Trophoblast cell (in vitro differentiated cells and primary cell): ENCODE measurements around the gene SYNGR3.
"Not testable (repeated sequence)": the region's sequence is repeated elsewhere in the genome, so short reads cannot be mapped to it uniquely, and the experiment has no call there.

Experiments
- DNase-seq, 2 donors: peaks; one replicate each; pipeline ENCODE4 v3.0.0-alpha.2; 2016
- H2AFZ ChIP-seq: 2 replicates; pipeline ENCODE4 v1.6.1; 2013; ENCODE audit warnings: low read length, moderate library complexity, mild to moderate bottlenecking; ENCODE audit not compliant: insufficient read depth, poor library complexity
- H2AK5ac ChIP-seq: 2 replicates; pipeline ENCODE4 v1.6.1; 2013; ENCODE audit warnings: mild to moderate bottlenecking, low read length
- H2BK120ac ChIP-seq: 2 replicates; pipeline ENCODE4 v1.6.1; 2013; ENCODE audit warnings: low read length, mild to moderate bottlenecking, moderate library complexity; ENCODE audit not compliant: insufficient read depth, poor library complexity
- H2BK12ac ChIP-seq: 2 replicates; pipeline ENCODE4 v1.6.1; 2013; ENCODE audit warnings: mild to moderate bottlenecking, low read length, moderate library complexity
- H2BK5ac ChIP-seq: 2 replicates; pipeline ENCODE4 v1.6.1; 2013; ENCODE audit warnings: low read length, low read depth, moderate library complexity, mild to moderate bottlenecking; ENCODE audit not compliant: poor library complexity
- H3K14ac ChIP-seq: 2 replicates; pipeline ENCODE4 v1.6.1; 2013; ENCODE audit warnings: mild to moderate bottlenecking, low read length
- H3K18ac ChIP-seq: 2 replicates; pipeline ENCODE4 v1.6.1; 2013; ENCODE audit warnings: mild to moderate bottlenecking, low read length
- H3K23ac ChIP-seq: 2 replicates; pipeline ENCODE4 v1.6.1; 2013; ENCODE audit warnings: low read length
- H3K27ac ChIP-seq: 2 replicates; pipeline ENCODE4 v1.5.1; 2013; ENCODE audit warnings: low read depth, mild to moderate bottlenecking, inconsistent platforms, low read length, moderate library complexity
- H3K27me3 ChIP-seq: 2 replicates; pipeline ENCODE4 v1.6.1; 2013; ENCODE audit warnings: inconsistent platforms, mild to moderate bottlenecking, low read length, moderate library complexity; ENCODE audit not compliant: insufficient read depth
- H3K36me3 ChIP-seq, 2 experiments: 1 replicate in 1 of 2; 2 replicates in 1 of 2; pipeline ENCODE4 v1.6.1; 2013; ENCODE audit warnings: low read length in 2 of 2, mild to moderate bottlenecking in 2 of 2, moderate library complexity in 1 of 2; ENCODE audit not compliant: insufficient read depth in 2 of 2, control insufficient read depth in 1 of 2
- H3K4ac ChIP-seq: 2 replicates; pipeline ENCODE4 v1.6.1; 2013; ENCODE audit warnings: low read depth, mild to moderate bottlenecking, low read length, moderate library complexity
- H3K4me1 ChIP-seq, 2 experiments: 1 replicate in 1 of 2; 2 replicates in 1 of 2; pipeline ENCODE4 v1.6.1; 2013; ENCODE audit warnings: low read length in 2 of 2, mild to moderate bottlenecking in 2 of 2, moderate library complexity in 1 of 2; ENCODE audit not compliant: insufficient read depth in 2 of 2, control insufficient read depth in 1 of 2
- H3K4me2 ChIP-seq: 2 replicates; pipeline ENCODE4 v1.6.1; 2013; ENCODE audit warnings: inconsistent platforms, mild to moderate bottlenecking, low read length, moderate library complexity
- H3K4me3 ChIP-seq: 2 replicates; pipeline ENCODE4 v1.5.1; 2013; ENCODE audit warnings: mild to moderate bottlenecking, low read depth, low read length, inconsistent platforms
- H3K79me1 ChIP-seq: one replicate; pipeline ENCODE4 v1.6.1; 2013; ENCODE audit warnings: low read length
- H3K79me2 ChIP-seq: 2 replicates; pipeline ENCODE4 v1.6.1; 2013; ENCODE audit warnings: low read length, mild to moderate bottlenecking; ENCODE audit not compliant: control insufficient read depth, insufficient read depth, poor library complexity
- H3K9ac ChIP-seq: 2 replicates; pipeline ENCODE4 v1.6.1; 2013; ENCODE audit warnings: mild to moderate bottlenecking, low read length
- H3K9me3 ChIP-seq: 2 replicates; pipeline ENCODE4 v1.6.1; 2013; ENCODE audit warnings: low read depth, mild to moderate bottlenecking, control low read depth, inconsistent platforms, low read length; ENCODE audit not compliant: insufficient read depth
- H4K12ac ChIP-seq: 2 replicates; pipeline ENCODE4 v1.6.1; 2013; ENCODE audit warnings: low read depth, mild to moderate bottlenecking, low read length, moderate library complexity
- H4K8ac ChIP-seq: 2 replicates; pipeline ENCODE4 v1.6.1; 2013; ENCODE audit warnings: low read depth, mild to moderate bottlenecking, low read length, moderate library complexity
- H4K91ac ChIP-seq: one replicate; pipeline ENCODE4 v1.6.1; 2013; ENCODE audit warnings: low read depth, mild to moderate bottlenecking, low read length, moderate library complexity
- WGBS: extraction: QIAGEN DNeasy Blood & Tissue Kit; methylation state at CpG from one replicate; pipeline ENCODE4 v1.1.7; 2013; ENCODE audit warnings: missing lambda C conversion rate; ENCODE audit not compliant: insufficient read length, insufficient coverage; ENCODE audit errors: extremely low coverage; 5-methylcytosine and 5-hydroxymethylcytosine counted together

SYNGR3 gene

GRCh38 chr16:2008631-2009163 lies 18.9 kb downstream of the SYNGR3 start:
- Histone ChIP-seq H3K79me1 (peaks cover 7% of the 10 kb centered on the region), H2BK5ac (no peak overlapping the region), H3K18ac (no peak overlapping the region), H3K27ac (no peak overlapping the region), H2BK12ac (no peak overlapping the region), H3K4me2 (peak overlapping the region; percentile 85), H3K79me2 (peaks cover 13% of the 10 kb centered on the region), H4K12ac (no peak overlapping the region), H2AFZ (no peak overlapping the region), H3K4ac (peak overlapping the region; percentile 56), H4K8ac (no peak overlapping the region), H3K23ac (no peak overlapping the region), H3K14ac (no peak overlapping the region), H3K9ac (peak overlapping the region; percentile 99), H2AK5ac (no peak overlapping the region), H3K9me3 (peaks cover 1% of the 10 kb centered on the region), H2BK120ac (no peak overlapping the region), H3K27me3 (no peaks in the 10 kb centered on the region), H3K4me1 (peaks cover 13 to 26% of the 10 kb centered on the region in 2 experiments), H4K91ac (no peak overlapping the region), H3K36me3 (peaks cover 7 to 9% of the 10 kb centered on the region in 2 experiments), H3K4me3 (peak overlapping the region; percentile 96)
- DNase-seq, result peak in 1 of 2 donors; percentile 52
- WGBS, result no CpG with 5 or more reads among the region's 23 CpGs

- Histone ChIP-seq H3K9me3 (peaks cover 1% of the 10 kb centered on the region), H3K23ac (no peak overlapping the region), H3K14ac (peak overlapping the region; percentile 88), H3K27ac (peak overlapping the region; percentile 22), H3K4me1 (peaks cover 9 to 23% of the 10 kb centered on the region in 2 experiments), H3K9ac (peak overlapping the region; percentile 99), H3K27me3 (no peaks in the 10 kb centered on the region), H3K36me3 (peaks cover 7 to 9% of the 10 kb centered on the region in 2 experiments), H2AK5ac (peak overlapping the region; percentile 32), H3K79me2 (peaks cover 13% of the 10 kb centered on the region), H2AFZ (peak overlapping the region; percentile 50), H3K4me3 (peak overlapping the region; percentile 96), H3K4ac (peak overlapping the region; percentile 68), H4K91ac (peak overlapping the region; percentile 81), H2BK5ac (peak overlapping the region; percentile 26), H2BK12ac (no peak overlapping the region), H3K79me1 (peaks cover 7% of the 10 kb centered on the region), H4K12ac (peak overlapping the region; percentile 73), H3K4me2 (peak overlapping the region; percentile 85), H3K18ac (peak overlapping the region; percentile 81), H2BK120ac (peak overlapping the region; percentile 52), H4K8ac (peak overlapping the region; percentile 77)
- WGBS, result no CpG with 5 or more reads among the region's 55 CpGs
- DNase-seq, result peak in 1 of 2 donors; percentile 43
Measured at GRCh38 chr16:2009164-2009711, 19.5 kb downstream of the SYNGR3 start.

GRCh38 chr16:2009791-2010510 lies 20.2 kb downstream of the SYNGR3 start, which contains the start of gene ZNF598:
TSS of gene ZNF598 (minus strand) at chr16:2009821.
- H3K4me1 ChIP-seq, result peaks cover 8 to 21% of the 10 kb centered on the region in 2 experiments
- H3K27ac ChIP-seq, result peak within 1 kb of the TSS; percentile 40
- peak within 1 kb of the TSS; percentile 88 for H2AK5ac ChIP-seq
- H2BK12ac ChIP-seq, result no peak within 1 kb of the TSS
- no peak within 1 kb of the TSS for H3K23ac ChIP-seq
- H3K14ac ChIP-seq, result peak within 1 kb of the TSS; percentile 88
- H4K8ac ChIP-seq, result peak within 1 kb of the TSS; percentile 89
- no peaks in the 10 kb centered on the region for H3K27me3 ChIP-seq
- no CpG with 5 or more reads among the region's 52 CpGs for WGBS
- peak within 1 kb of the TSS; percentile 85 for H3K4me2 ChIP-seq
- DNase-seq, result peak; percentile 83 to 92
- peak within 1 kb of the TSS; percentile 87 for H4K91ac ChIP-seq
- H3K79me2 ChIP-seq, result peaks cover 13% of the 10 kb centered on the region
- H3K18ac ChIP-seq, result peak within 1 kb of the TSS; percentile 81
- peaks cover 6 to 9% of the 10 kb centered on the region in 2 experiments for H3K36me3 ChIP-seq
- peak within 1 kb of the TSS; percentile 96 for H3K4me3 ChIP-seq
- H3K9ac ChIP-seq, result peak within 1 kb of the TSS; percentile 99
- peak within 1 kb of the TSS; percentile 62 for H2BK5ac ChIP-seq
- H3K9me3 ChIP-seq, result peaks cover 1% of the 10 kb centered on the region
- H2BK120ac ChIP-seq, result peak within 1 kb of the TSS; percentile 52
- H2AFZ ChIP-seq, result peak within 1 kb of the TSS; percentile 50
- peak within 1 kb of the TSS; percentile 90 for H4K12ac ChIP-seq
- H3K4ac ChIP-seq, result peak within 1 kb of the TSS; percentile 68
- peaks cover 7% of the 10 kb centered on the region for H3K79me1 ChIP-seq

GRCh38 chr16:2011726-2012125 lies 22.0 kb downstream of the SYNGR3 start:
- not testable (repeated sequence) for H3K27ac ChIP-seq, H3K4me3 ChIP-seq, H3K9me3 ChIP-seq, H3K4me2 ChIP-seq, H2BK12ac ChIP-seq, H3K79me2 ChIP-seq, H2BK5ac ChIP-seq, H4K8ac ChIP-seq, H4K12ac ChIP-seq, H2BK120ac ChIP-seq, H3K36me3 ChIP-seq, DNase-seq, H2AK5ac ChIP-seq, H3K23ac ChIP-seq, H2AFZ ChIP-seq, H3K14ac ChIP-seq, H3K9ac ChIP-seq, H3K4ac ChIP-seq, H3K27me3 ChIP-seq, H4K91ac ChIP-seq, H3K79me1 ChIP-seq, H3K18ac ChIP-seq
- WGBS, result no CpG with 5 or more reads among the region's 9 CpGs
- peaks cover 8 to 21% of the 10 kb centered on the region in 2 experiments for H3K4me1 ChIP-seq
